ENCODE data around the gene CAD.

DNA sequence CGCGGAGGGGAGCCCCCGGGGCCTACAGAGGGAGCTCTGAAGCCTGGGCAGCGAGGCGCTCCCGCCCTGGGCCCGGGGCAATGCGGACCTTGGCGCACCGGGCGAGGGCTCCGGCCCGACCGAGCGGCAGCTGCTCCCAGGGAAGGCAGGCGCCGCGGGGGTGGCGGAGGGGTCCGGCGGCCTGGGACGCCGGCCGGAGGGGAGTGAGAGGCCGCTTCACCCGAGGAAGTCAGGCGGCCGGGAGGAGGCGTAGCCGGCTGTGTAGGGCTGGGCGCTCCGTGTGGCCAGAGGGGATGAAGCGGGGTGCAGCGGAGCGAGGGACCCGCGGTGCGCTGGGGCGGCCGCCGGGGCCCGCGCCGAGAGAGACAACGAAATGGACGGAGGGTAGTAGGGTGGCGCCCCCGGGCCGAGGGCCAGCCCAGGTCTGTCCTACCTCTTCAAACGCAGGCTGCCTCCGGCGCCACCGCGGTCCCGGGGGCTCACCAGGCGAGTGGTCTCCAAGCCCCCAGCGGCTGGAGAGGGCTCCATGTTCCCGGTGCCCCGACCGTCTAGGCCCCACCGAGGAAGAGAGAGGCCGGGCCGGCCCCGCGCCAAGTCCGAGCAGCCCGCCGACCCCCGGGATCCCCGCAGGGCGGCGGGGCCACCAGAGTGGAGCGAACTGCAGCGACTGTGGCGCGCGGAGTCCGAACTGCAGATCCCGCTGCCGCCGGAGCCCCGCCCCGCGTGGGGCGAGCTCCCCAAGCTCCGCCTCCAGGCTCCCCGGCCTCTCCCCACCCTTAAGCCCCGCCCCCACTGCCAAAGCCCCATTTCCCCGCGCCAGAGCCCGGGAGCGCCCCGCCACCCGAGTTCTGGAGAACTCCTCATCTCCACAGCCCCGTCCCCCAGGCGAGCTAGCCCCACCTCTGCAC is 45.5 kb downstream of the CAD start, which contains the start of gene SLC30A3:
- TF ChIP-seq POLR2AphosphoS5 (IDR thresholded peaks at IDR 0.05; ENCODE audit: insufficient read depth in 1 of 2, low read depth in 1 of 2): no peak
- TF ChIP-seq POLR2A (IDR thresholded peaks at IDR 0.05): no peak
